GM21723 (cell line): ENCODE results near the gene TFAP2E.

Experiments used
- ATAC-seq: cut with Tn5 transposase; IDR thresholded peaks from one replicate; pipeline ENCODE4 v1.9.1; 2021; ENCODE audit warnings: mild to moderate bottlenecking, moderate library complexity; ENCODE audit not compliant: unreplicated experiment

The TFAP2E gene

GRCh38 chr1:35556484-35557117, 16.5 kb upstream of the TFAP2E start:
- ATAC-seq = no peak

GRCh38 chr1:35557118-35557610, 15.9 kb upstream of the TFAP2E start, which contains the start of gene KIAA0319L:
Gene KIAA0319L, minus strand, starts transcription at chr1:35557403. Its CDS starts 2,912 bp downstream, at chr1:35554491.
- ATAC-seq = peak; percentile 79

- peak; percentile 82 for ATAC-seq
Measured at GRCh38 chr1:35557611-35558373, 15.3 kb upstream of the TFAP2E start, which contains the start of gene NCDN. Gene NCDN, plus strand, starts transcription at chr1:35557799. Its CDS starts 392 bp downstream, at chr1:35558191.

GRCh38 chr1:35558374-35559316, 14.5 kb upstream of the TFAP2E start:
- no peak for ATAC-seq

GRCh38 chr1:35559317-35559944, 13.7 kb upstream of the TFAP2E start:
- no peak for ATAC-seq

- no peak for ATAC-seq
Measured at GRCh38 chr1:35560256-35561225, 12.6 kb upstream of the TFAP2E start.

- ATAC-seq = no peak
Measured at GRCh38 chr1:35561297-35561971, 11.7 kb upstream of the TFAP2E start.

- no peak for ATAC-seq
Measured at GRCh38 chr1:35561972-35562680, 11.0 kb upstream of the TFAP2E start.

- ATAC-seq = no peak
Measured at GRCh38 chr1:35563166-35563565, 9.9 kb upstream of the TFAP2E start.

- ATAC-seq = no peak
Measured at GRCh38 chr1:35564037-35564883, 8.9 kb upstream of the TFAP2E start.

- ATAC-seq = no peak
Measured at GRCh38 chr1:35564884-35565741, 8.0 kb upstream of the TFAP2E start.

GRCh38 chr1:35565742-35566133, 7.4 kb upstream of the TFAP2E start:
- no peak for ATAC-seq

- no peak for ATAC-seq
Measured at GRCh38 chr1:35567947-35568558, 5.1 kb upstream of the TFAP2E start.

- no peak for ATAC-seq
Measured at GRCh38 chr1:35568975-35569395, 4.1 kb upstream of the TFAP2E start.

GRCh38 chr1:35569936-35570335, 3.2 kb upstream of the TFAP2E start:
- no peak for ATAC-seq

- ATAC-seq = no peak
Measured at GRCh38 chr1:35570589-35571137, 2.5 kb upstream of the TFAP2E start.
